ENCODE results near the gene ANTXR1.

- no peak for TF ChIP-seq CTCF (conservative IDR thresholded peaks at IDR 0.05; ENCODE audit: low read depth, low read length)
- TF ChIP-seq EZH2 (IDR thresholded peaks at IDR 0.05; ENCODE audit: borderline replicate concordance, low read depth, low read length, poor library complexity, severe bottlenecking), result no peak
Measured at GRCh38 chr2:69241664-69242514, 228.9 kb downstream of the ANTXR1 start.

All from A673 (cell line).